ENCODE data around the gene PNLIPRP2.

DNA sequence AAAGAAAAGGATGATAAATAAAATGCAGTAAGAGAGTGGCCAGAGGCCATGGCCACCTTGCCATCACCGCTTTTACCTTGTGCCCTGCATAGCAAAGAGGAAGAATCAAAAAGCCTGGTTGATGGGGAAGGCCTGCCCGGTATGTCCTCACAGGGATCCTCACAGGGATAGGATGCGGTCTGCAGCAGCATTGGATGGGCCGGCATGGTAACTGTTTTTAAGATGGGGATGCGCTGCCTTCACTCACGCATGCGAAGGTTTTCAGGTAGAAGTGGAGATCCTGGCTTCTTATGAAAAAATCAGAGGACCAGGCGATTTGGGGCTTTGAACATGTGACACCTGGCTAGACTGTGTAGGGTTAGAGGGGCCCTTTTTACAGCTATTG, 12.5 kb downstream of the PNLIPRP2 start:
- TF ChIP-seq, protein P1, sequence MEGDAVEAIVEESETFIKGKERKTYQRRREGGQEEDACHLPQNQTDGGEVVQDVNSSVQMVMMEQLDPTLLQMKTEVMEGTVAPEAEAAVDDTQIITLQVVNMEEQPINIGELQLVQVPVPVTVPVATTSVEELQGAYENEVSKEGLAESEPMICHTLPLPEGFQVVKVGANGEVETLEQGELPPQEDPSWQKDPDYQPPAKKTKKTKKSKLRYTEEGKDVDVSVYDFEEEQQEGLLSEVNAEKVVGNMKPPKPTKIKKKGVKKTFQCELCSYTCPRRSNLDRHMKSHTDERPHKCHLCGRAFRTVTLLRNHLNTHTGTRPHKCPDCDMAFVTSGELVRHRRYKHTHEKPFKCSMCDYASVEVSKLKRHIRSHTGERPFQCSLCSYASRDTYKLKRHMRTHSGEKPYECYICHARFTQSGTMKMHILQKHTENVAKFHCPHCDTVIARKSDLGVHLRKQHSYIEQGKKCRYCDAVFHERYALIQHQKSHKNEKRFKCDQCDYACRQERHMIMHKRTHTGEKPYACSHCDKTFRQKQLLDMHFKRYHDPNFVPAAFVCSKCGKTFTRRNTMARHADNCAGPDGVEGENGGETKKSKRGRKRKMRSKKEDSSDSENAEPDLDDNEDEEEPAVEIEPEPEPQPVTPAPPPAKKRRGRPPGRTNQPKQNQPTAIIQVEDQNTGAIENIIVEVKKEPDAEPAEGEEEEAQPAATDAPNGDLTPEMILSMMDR (conservative IDR thresholded peaks at IDR 0.05 in 1 of 2, IDR thresholded peaks at IDR 0.05 in 1 of 2; ENCODE audit: extremely low read depth in 1 of 2, insufficient read depth in 1 of 2, low read depth in 1 of 2, low read length in 2 of 2), result no peak
- no peak for TF ChIP-seq EZH2 (IDR thresholded peaks at IDR 0.05; ENCODE audit: borderline replicate concordance, low read length)

Measured in mammary epithelial cell (primary cell).